Mesendoderm (in vitro differentiated cells): Measurements from ENCODE around the gene PLXNC1.

ENCODE experiments used
- DNase-seq: peaks from one replicate; pipeline ENCODE4 v3.0.0; 2013
- H2AK5ac ChIP-seq: 2 replicates; pipeline ENCODE4 v1.6.1; 2013; ENCODE audit warnings: low read length, inconsistent platforms
- H2BK120ac ChIP-seq: 2 replicates; pipeline ENCODE4 v1.6.1; 2013; ENCODE audit warnings: low read depth, mild to moderate bottlenecking, low read length, moderate library complexity, mixed read lengths
- H2BK15ac ChIP-seq: replicated peaks from 2 replicates; pipeline ENCODE4 v1.6.1; 2013; ENCODE audit warnings: low read depth, mild to moderate bottlenecking, moderate library complexity
- H2BK5ac ChIP-seq: 2 replicates; pipeline ENCODE4 v1.6.1; 2013; ENCODE audit warnings: low read length, inconsistent platforms
- H3K18ac ChIP-seq: 2 replicates; pipeline ENCODE4 v1.6.1; 2013; ENCODE audit warnings: mild to moderate bottlenecking, low read length, mixed read lengths
- H3K23ac ChIP-seq: one replicate; pipeline ENCODE4 v1.6.1; 2013; ENCODE audit warnings: low read length
- H3K27ac ChIP-seq: 2 replicates; pipeline ENCODE4 v1.5.1; 2013; ENCODE audit warnings: low read depth, mild to moderate bottlenecking, inconsistent platforms, low read length, moderate library complexity
- H3K27me3 ChIP-seq: 2 replicates; pipeline ENCODE4 v1.6.1; 2013; ENCODE audit warnings: low read length, control low read depth, mild to moderate bottlenecking, inconsistent platforms; ENCODE audit not compliant: insufficient read depth, poor library complexity
- H3K36me3 ChIP-seq: 2 replicates; pipeline ENCODE4 v1.6.1; 2013; ENCODE audit warnings: low read length, inconsistent platforms; ENCODE audit not compliant: control insufficient read depth, insufficient read depth
- H3K4ac ChIP-seq: one replicate; pipeline ENCODE4 v1.6.1; 2013; ENCODE audit warnings: low read depth, mild to moderate bottlenecking, low read length, moderate library complexity
- H3K4me1 ChIP-seq: 2 replicates; pipeline ENCODE4 v1.6.1; 2013; ENCODE audit warnings: low read depth, low read length, inconsistent platforms; ENCODE audit not compliant: control insufficient read depth
- H3K4me2 ChIP-seq: 2 replicates; pipeline ENCODE4 v1.6.1; 2013; ENCODE audit warnings: low read length
- H3K4me3 ChIP-seq: 2 replicates; pipeline ENCODE4 v1.5.1; 2013; ENCODE audit warnings: mild to moderate bottlenecking, low read length
- H3K56ac ChIP-seq: one replicate; pipeline ENCODE4 v1.6.1; 2013; ENCODE audit warnings: low read length
- H3K79me1 ChIP-seq: 2 replicates; pipeline ENCODE4 v1.6.1; 2013; ENCODE audit warnings: low read length, inconsistent platforms
- H3K79me2 ChIP-seq: 2 replicates; pipeline ENCODE4 v1.6.1; 2013; ENCODE audit warnings: mild to moderate bottlenecking, low read length; ENCODE audit not compliant: control insufficient read depth, insufficient read depth
- H3K9ac ChIP-seq: 2 replicates; pipeline ENCODE4 v1.6.1; 2013; ENCODE audit warnings: low read length, inconsistent platforms
- H4K5ac ChIP-seq: one replicate; pipeline ENCODE4 v1.6.1; 2013; ENCODE audit warnings: low read length
- H4K8ac ChIP-seq: one replicate; pipeline ENCODE4 v1.6.1; 2013; ENCODE audit warnings: low read depth, mild to moderate bottlenecking, control low read depth, low read length, moderate library complexity
- WGBS: extraction: QIAGEN DNeasy Blood & Tissue Kit; methylation state at CpG from one replicate; pipeline ENCODE4 v1.1.7; 2013; ENCODE audit warnings: low lambda C conversion rate, missing lambda C conversion rate; ENCODE audit not compliant: insufficient coverage; ENCODE audit errors: extremely low coverage; 5-methylcytosine and 5-hydroxymethylcytosine counted together

Gene PLXNC1

GRCh38 chr12:94244165-94245133 lies 96.1 kb downstream of the PLXNC1 start:
- no peak overlapping the region for H3K4me2 ChIP-seq
- no peak overlapping the region for H3K18ac ChIP-seq
- H3K79me1 ChIP-seq, result no peaks in the 10 kb centered on the region
- H3K27me3 ChIP-seq, result no peaks in the 10 kb centered on the region
- no peak overlapping the region for H2AK5ac ChIP-seq
- no peak overlapping the region for H3K4ac ChIP-seq
- no peak overlapping the region for H3K56ac ChIP-seq
- H3K4me1 ChIP-seq, result no peaks in the 10 kb centered on the region
- H4K5ac ChIP-seq, result no peak overlapping the region
- H3K23ac ChIP-seq, result no peak overlapping the region
- no peak for DNase-seq
- H3K79me2 ChIP-seq, result no peaks in the 10 kb centered on the region
- no peak overlapping the region for H3K9ac ChIP-seq
- H3K4me3 ChIP-seq, result no peak overlapping the region
- H3K27ac ChIP-seq, result no peak overlapping the region
- H3K36me3 ChIP-seq, result no peaks in the 10 kb centered on the region
- no peak overlapping the region for H2BK15ac ChIP-seq
- no peak overlapping the region for H2BK120ac ChIP-seq
- WGBS, result no CpG with 5 or more reads among the region's 11 CpGs
- no peak overlapping the region for H4K8ac ChIP-seq
- H2BK5ac ChIP-seq, result no peak overlapping the region

GRCh38 chr12:94245631-94246383 lies 97.4 kb downstream of the PLXNC1 start:
- no CpG with 5 or more reads among the region's 12 CpGs for WGBS

GRCh38 chr12:94247246-94247645 lies 98.9 kb downstream of the PLXNC1 start:
- Histone ChIP-seq H3K4me1 (no peaks in the 10 kb centered on the region), H2BK5ac (no peak overlapping the region), H2BK15ac (no peak overlapping the region), H3K27me3 (no peaks in the 10 kb centered on the region), H3K23ac (no peak overlapping the region), H2AK5ac (no peak overlapping the region), H3K27ac (no peak overlapping the region), H3K9ac (no peak overlapping the region), H3K4me3 (no peak overlapping the region), H3K18ac (no peak overlapping the region), H3K56ac (no peak overlapping the region), H4K5ac (no peak overlapping the region), H3K79me1 (no peaks in the 10 kb centered on the region), H4K8ac (no peak overlapping the region), H2BK120ac (no peak overlapping the region), H3K79me2 (no peaks in the 10 kb centered on the region), H3K4me2 (no peak overlapping the region), H3K36me3 (no peaks in the 10 kb centered on the region), H3K4ac (no peak overlapping the region)
- no CpG with 5 or more reads among the region's 2 CpGs for WGBS
- DNase-seq, result no peak

More at GRCh38 chr12:94245631-94246383, 97.4 kb downstream of the PLXNC1 start:
- Histone ChIP-seq H2AK5ac (no peak overlapping the region), H3K18ac (no peak overlapping the region), H2BK15ac (no peak overlapping the region), H3K4ac (no peak overlapping the region), H3K36me3 (no peaks in the 10 kb centered on the region), H2BK5ac (no peak overlapping the region), H3K27ac (no peak overlapping the region), H3K4me3 (no peak overlapping the region), H2BK120ac (no peak overlapping the region), H3K4me2 (no peak overlapping the region), H3K79me2 (no peaks in the 10 kb centered on the region), H4K5ac (no peak overlapping the region), H3K56ac (no peak overlapping the region), H3K27me3 (no peaks in the 10 kb centered on the region), H3K9ac (no peak overlapping the region), H3K79me1 (no peaks in the 10 kb centered on the region), H3K23ac (no peak overlapping the region), H4K8ac (no peak overlapping the region), H3K4me1 (no peaks in the 10 kb centered on the region)
- no peak for DNase-seq

- Histone ChIP-seq H2BK120ac (no peak overlapping the region), H3K4me1 (no peaks in the 10 kb centered on the region), H3K23ac (no peak overlapping the region), H3K4me3 (no peak overlapping the region), H4K5ac (no peak overlapping the region), H4K8ac (no peak overlapping the region), H3K79me2 (no peaks in the 10 kb centered on the region), H3K18ac (no peak overlapping the region), H3K56ac (no peak overlapping the region), H3K9ac (no peak overlapping the region), H3K36me3 (no peaks in the 10 kb centered on the region), H3K4ac (no peak overlapping the region), H3K27ac (no peak overlapping the region), H2AK5ac (no peak overlapping the region), H2BK15ac (no peak overlapping the region), H3K4me2 (no peak overlapping the region), H3K27me3 (no peaks in the 10 kb centered on the region), H2BK5ac (no peak overlapping the region), H3K79me1 (no peaks in the 10 kb centered on the region)
- no CpG with 5 or more reads among the region's 7 CpGs for WGBS
- no peak for DNase-seq
Observed at GRCh38 chr12:94248582-94248981, 100.2 kb downstream of the PLXNC1 start.

- H2AK5ac ChIP-seq, result no peak overlapping the region
- no peak overlapping the region for H3K4me2 ChIP-seq
- no peaks in the 10 kb centered on the region for H3K79me2 ChIP-seq
- H2BK120ac ChIP-seq, result no peak overlapping the region
- DNase-seq, result no peak
- H3K79me1 ChIP-seq, result no peaks in the 10 kb centered on the region
- H3K36me3 ChIP-seq, result no peaks in the 10 kb centered on the region
- no peak overlapping the region for H3K4me3 ChIP-seq
- no peaks in the 10 kb centered on the region for H3K27me3 ChIP-seq
- no peak overlapping the region for H2BK5ac ChIP-seq
- no CpG with 5 or more reads among the region's 4 CpGs for WGBS
- H4K5ac ChIP-seq, result no peak overlapping the region
- H3K4ac ChIP-seq, result no peak overlapping the region
- no peak overlapping the region for H2BK15ac ChIP-seq
- no peak overlapping the region for H3K9ac ChIP-seq
- no peak overlapping the region for H3K18ac ChIP-seq
- no peak overlapping the region for H3K27ac ChIP-seq
- H3K23ac ChIP-seq, result no peak overlapping the region
- H3K56ac ChIP-seq, result no peak overlapping the region
- H3K4me1 ChIP-seq, result no peaks in the 10 kb centered on the region
- no peak overlapping the region for H4K8ac ChIP-seq
Observed at GRCh38 chr12:94250130-94250529, 101.8 kb downstream of the PLXNC1 start.
